ENCODE data around the gene CTNNA3.

DNA sequence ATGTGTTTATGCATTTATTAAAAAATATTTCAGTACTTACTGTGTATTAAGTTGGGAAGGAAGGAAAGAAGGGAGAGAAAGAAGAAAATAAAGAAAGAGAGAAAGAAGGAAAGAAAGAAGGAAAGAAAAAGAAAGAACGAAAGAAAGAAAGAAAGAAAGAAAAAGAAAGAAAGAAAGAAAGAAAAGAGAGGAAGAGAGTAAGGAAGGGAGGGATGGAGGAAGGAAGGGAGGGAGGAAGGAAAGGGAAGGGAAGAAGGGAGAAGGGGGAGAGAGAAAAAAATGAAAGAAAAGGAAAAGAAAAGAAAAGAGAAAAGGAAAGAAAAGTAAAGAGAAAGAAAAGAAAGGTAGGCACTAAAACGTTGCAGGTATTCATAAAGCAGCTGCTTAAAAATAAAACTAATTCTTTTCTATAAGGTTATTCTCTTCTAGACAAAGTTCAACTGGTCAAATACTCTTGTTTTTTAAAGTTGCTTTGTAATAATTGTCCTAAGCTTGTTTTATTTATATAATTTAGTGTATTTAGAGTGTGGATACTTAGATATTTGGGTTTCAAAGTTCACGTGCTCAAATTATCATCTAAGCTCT, 1473.4 kb downstream of the CTNNA3 start:
- TF ChIP-seq TCF7L2 (IDR thresholded peaks at IDR 0.05; ENCODE audit: low read depth, low read length) (no peak), CTCF (IDR thresholded peaks at IDR 0.05) (no peak), POLR2AphosphoS5 (IDR thresholded peaks at IDR 0.05; ENCODE audit: low read depth, low read length) (no peak)
